Heart left ventricle (tissue), 16 donors: ENCODE results near the gene MS4A12. TPM values are rescaled to one million over a fixed set of nuclear protein-coding genes. Genes with fewer than 3 reads are reported as not detected.
"Not testable (repeated sequence)": the region's sequence is repeated elsewhere in the genome, so short reads cannot be mapped to it uniquely, and the experiment has no call there.

Experiments
- ATAC-seq, 4 donors: fragments of 200-7000 bp; cut with Tn5 transposase; one replicate each; pipeline ENCODE4 v1.9.1; 2020 to 2022; ENCODE audit warnings: moderate library complexity in 4 of 4, mild to moderate bottlenecking in 3 of 4, moderate number of reproducible peaks in 1 of 4
- DNase-seq, 5 donors: peaks; one replicate each; pipeline ENCODE4 v3.0.0-alpha.2; 2020
- H3K27ac ChIP-seq, 12 donors: fragments of 200-600 bp; sonication (generic) in 4 of 12; one replicate each; pipeline versions ENCODE4 v1.5.0 to v1.8.0; 2016 to 2022; ENCODE audit warnings: mild to moderate bottlenecking in 2 of 12
- H3K27me3 ChIP-seq, 9 donors: fragments of 200-600 bp; sonication (generic) in 2 of 9; one replicate each; pipeline versions ENCODE4 v1.5.1 to v1.8.0; 2016 to 2022; ENCODE audit warnings: mild to moderate bottlenecking in 3 of 9
- H3K36me3 ChIP-seq, 9 donors: fragments of 200-600 bp; sonication (generic) in 2 of 9; one replicate each; pipeline versions ENCODE4 v1.5.0 to v1.8.0; 2018 to 2022; ENCODE audit warnings: mild to moderate bottlenecking in 2 of 9
- H3K4me1 ChIP-seq, 12 donors: fragments of 200-600 bp; sonication (generic) in 4 of 12; one replicate each; pipeline versions ENCODE4 v1.5.0 to v1.8.0; 2016 to 2022; ENCODE audit warnings: mild to moderate bottlenecking in 3 of 12
- H3K4me3 ChIP-seq, 12 donors: fragments of 200-600 bp; sonication (generic) in 4 of 12; one replicate each; pipeline versions ENCODE4 v1.5.0 to v1.8.0; 2017 to 2022; ENCODE audit warnings: mild to moderate bottlenecking in 9 of 12, moderate library complexity in 4 of 12
- H3K9me3 ChIP-seq, 12 donors: fragments of 200-600 bp; sonication (generic) in 4 of 12; one replicate each; pipeline versions ENCODE4 v1.5.0 to v1.8.0; 2016 to 2022; ENCODE audit warnings: mild to moderate bottlenecking in 1 of 12
- CTCF ChIP-seq, 12 donors: fragments of 200-600 bp; sonication (generic) in 4 of 12; IDR thresholded peaks; one replicate each; pipeline versions ENCODE4 v1.5.0 to v1.8.0; 2018 to 2022; ENCODE audit warnings: antibody characterized with exemption in 12 of 12, mild to moderate bottlenecking in 5 of 12
- POLR2A ChIP-seq, 2 donors: fragments of 450-650 bp; IDR thresholded peaks; one replicate each; pipeline ENCODE4 v1.6.1; 2017; ENCODE audit warnings: antibody characterized with exemption in 2 of 2, mild to moderate bottlenecking in 2 of 2, moderate library complexity in 2 of 2
- WGBS, 4 donors: extraction: QIAGEN DNeasy Blood & Tissue Kit in 2 of 4; methylation state at CpG; one replicate each; pipeline versions ENCODE4 v1.1.5 to v1.1.7; 2013 to 2018; 5-methylcytosine and 5-hydroxymethylcytosine counted together
- intact Hi-C, 10 donors: fragments of 100-400 bp; cut with DNase I; formaldehyde crosslinking; loops; one replicate each; pipeline versions ENCODE4 v1.11.1 to v1.14.2; 2022
- long read RNA-seq, 3 donors: library from polyadenylated mRNA; unstranded; transcript quantifications; one replicate each; pipeline ENCODE4 v2.0.0, GENCODE V29; 2020 to 2021
- polyA plus RNA-seq, 2 donors: library from polyadenylated mRNA; stranded (reverse); fragments of 200-250 nt; gene quantifications; one replicate each; pipeline ENCODE4 v1.2.3, GENCODE V29; 2013
- total RNA-seq, 9 donors: library from RNA; depleted of rRNA in 2 of 9; stranded (reverse); fragments of >200 nt in 2 of 9; fragmentation: NEBNext Ultra II Directional in 3 of 9; extraction: Animal tissue kit (Norgen Biotek cat#: 25700) in 3 of 9; gene quantifications; one replicate each; pipeline versions ENCODE4 v1.1.0 to v1.2.4, GENCODE V29; 2016 to 2023
- donor health status: ischemic (EF 13 %, LVEDD 7.1; RV severe dilation, severe dysfunction).
- donor health status: healthy with polysubstance abuse.
- donor health status: DM: no; HTN: yes; CAD: no.
- donor health status: DM: no; HTN: no; CAD: no.
- donor health status: ischemic (EF 25% LVEDD 6.9; RV normal size, moderate dysfunction).
- donor health status: ischemic (EF 25% LVEDD 5.7; RV mildly dilated, moderate dysfunction).
- donor health status: healthy.
- donor health status: DM: yes; HTN: yes; CAD: no.
- donor health status: ischemic (EF 35%, LVEDD 5.7; RV mildly dilated, moderate dysfunction).
- donor health status: nonischemic (EF 11% LVEDD 7.7; RV severe dilation, severe dysfunction).
- donor health status: DM: yes; HTN: yes; CAD: no.
- donor health status: PGD.
- donor health status: ischemic (EF 29% LVEDD 5.4; RV normal size, mild dysfunction).
- donor health status: nonischemic (EF 23%, LVEDD 6.1; RV moderate dilation, normal function).

The MS4A12 gene, protein sequence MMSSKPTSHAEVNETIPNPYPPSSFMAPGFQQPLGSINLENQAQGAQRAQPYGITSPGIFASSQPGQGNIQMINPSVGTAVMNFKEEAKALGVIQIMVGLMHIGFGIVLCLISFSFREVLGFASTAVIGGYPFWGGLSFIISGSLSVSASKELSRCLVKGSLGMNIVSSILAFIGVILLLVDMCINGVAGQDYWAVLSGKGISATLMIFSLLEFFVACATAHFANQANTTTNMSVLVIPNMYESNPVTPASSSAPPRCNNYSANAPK
- not detected for total RNA-seq
- not detected for polyA plus RNA-seq
- long read RNA-seq, donor 1: 0 reads
- long read RNA-seq, donor 2: 0 reads
- long read RNA-seq, donor 3: 0 reads

GRCh38 chr11:60492488-60493009 is at the start of gene MS4A12:
Gene MS4A12, plus strand, starts transcription at chr11:60492778. Its CDS starts 4,541 bp downstream, at chr11:60497319.
- no peak for TF ChIP-seq POLR2A (IDR thresholded peaks at IDR 0.05)
- TF ChIP-seq CTCF (IDR thresholded peaks at IDR 0.05): no peak

DNA sequence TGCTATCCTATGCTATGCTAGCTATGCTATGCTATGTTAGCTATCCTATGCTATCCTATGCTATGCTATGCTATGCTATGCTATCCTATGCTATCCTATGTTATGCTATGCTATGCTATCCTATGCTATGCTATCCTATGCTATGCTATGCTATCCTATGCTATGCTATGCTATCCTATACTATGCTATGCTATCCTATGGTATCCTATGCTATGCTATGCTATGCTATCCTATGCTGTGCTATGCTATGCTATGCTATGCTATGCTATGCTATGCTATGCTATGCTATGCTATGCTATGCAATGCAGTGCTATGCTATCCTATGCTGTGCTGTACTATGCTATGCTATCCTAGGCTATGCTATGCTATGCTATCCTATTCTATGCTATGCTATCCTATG is 45.5 kb upstream of the MS4A12 start:
- Histone ChIP-seq H3K27me3 (no peaks in the 10 kb centered on the region), H3K9me3 (peaks cover 0 to 4% (median 0%) of the 10 kb centered on the region in 12 donors), H3K4me3 (peak overlapping the region in 1 of 12 donors; percentile 53), H3K36me3 (no peaks in the 10 kb centered on the region), H3K4me1 (peaks cover 0 to 17% (median 0%) of the 10 kb centered on the region in 12 donors), H3K27ac (no peak overlapping the region)
- DNase-seq: no peak
- intact Hi-C loops: no loop called here
- no peak for ATAC-seq
- TF ChIP-seq POLR2A (IDR thresholded peaks at IDR 0.05): no peak
- no peak for TF ChIP-seq CTCF (IDR thresholded peaks at IDR 0.05)

More at GRCh38 chr11:60492488-60493009, at the start of gene MS4A12:
- Histone ChIP-seq H3K4me1 (no peaks in the 10 kb centered on the region), H3K36me3 (no peaks in the 10 kb centered on the region), H3K9me3 (no peaks in the 10 kb centered on the region), H3K4me3 (no peak within 1 kb of the TSS), H3K27me3 (peaks cover 0 to 3% (median 0%) of the 10 kb centered on the region in 9 donors), H3K27ac (no peak within 1 kb of the TSS)
- ATAC-seq (no peak), DNase-seq (no peak)
- intact Hi-C loops: no loop called here
- 54 to 82% (median 65%) methylated on average over 4 of the region's 4 CpGs for WGBS, 4 donors

DNA sequence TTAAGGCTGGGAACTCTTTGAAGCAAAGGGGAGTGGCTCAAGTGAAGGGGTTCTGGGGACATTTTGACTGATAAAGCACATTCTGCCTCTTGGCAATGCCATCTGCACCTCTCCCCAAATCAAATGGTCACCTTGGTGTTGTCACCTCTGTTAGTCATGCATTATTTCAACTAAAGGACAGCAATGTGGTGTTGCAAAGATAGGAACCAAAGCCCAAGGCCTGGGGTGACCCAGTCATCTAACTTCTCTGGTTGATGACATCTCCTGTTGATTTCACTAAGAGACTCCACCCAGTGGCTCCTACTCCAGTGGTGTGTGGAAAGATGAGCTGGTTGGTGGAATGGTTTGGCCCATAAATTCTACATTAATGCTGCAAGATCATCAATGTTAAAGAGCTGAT is 44.7 kb upstream of the MS4A12 start:
- intact Hi-C loops: no loop called here
- no peak overlapping the region for H3K27ac ChIP-seq
- no peaks in the 10 kb centered on the region for H3K27me3 ChIP-seq
- H3K4me1 ChIP-seq: peaks cover 0 to 17% (median 0%) of the 10 kb centered on the region in 12 donors
- DNase-seq (no peak), ATAC-seq (no peak)
- TF ChIP-seq POLR2A (IDR thresholded peaks at IDR 0.05): no peak
- TF ChIP-seq CTCF (IDR thresholded peaks at IDR 0.05): no peak
- H3K4me3 ChIP-seq: no peak overlapping the region
- H3K9me3 ChIP-seq: peaks cover 0 to 4% (median 0%) of the 10 kb centered on the region in 12 donors
- H3K36me3 ChIP-seq: no peaks in the 10 kb centered on the region

- ATAC-seq, H3K27ac ChIP-seq, H3K4me3 ChIP-seq, H3K27me3 ChIP-seq, intact Hi-C loops, H3K36me3 ChIP-seq, H3K9me3 ChIP-seq: not testable (repeated sequence)
- peaks cover 0 to 12% (median 0%) of the 10 kb centered on the region in 12 donors for H3K4me1 ChIP-seq
- WGBS, 4 donors: 91 to 98% (median 94%) methylated on average over 8 to 32 of the region's 32 CpGs
- DNase-seq: peak in 1 of 5 donors; percentile 57
These were observed 41.4 kb upstream of the MS4A12 start for GRCh38 chr11:60451185-60451584.
